ENCODE results near the gene PTP4A2.
A peak's percentile ranks its signal among the peaks of the same experiment; 100 is the strongest.
"Not testable (repeated sequence)": the region's sequence is repeated elsewhere in the genome, so short reads cannot be mapped to it uniquely, and the experiment has no call there.

Gene PTP4A2

DNA sequence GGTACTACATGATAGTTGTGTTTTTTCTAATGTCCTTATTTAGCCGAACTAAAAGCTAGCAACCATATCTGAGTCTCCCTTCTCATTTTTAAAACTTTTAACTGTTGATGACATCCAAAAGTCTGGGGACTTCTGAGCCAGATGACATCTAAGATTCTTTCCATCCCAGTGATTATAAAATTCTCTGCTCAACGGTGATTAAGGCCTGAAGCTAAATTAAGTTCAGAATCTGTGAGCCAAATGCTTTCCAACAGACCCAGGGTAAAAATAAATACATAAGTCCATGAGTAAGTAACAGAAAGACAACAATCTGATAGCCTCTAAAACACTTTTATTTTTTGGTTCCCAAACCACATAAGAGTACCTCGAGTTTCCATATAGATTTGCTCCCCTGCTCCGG lies 13.1 kb upstream of the PTP4A2 start:
- no peak for DNase-seq (ENCODE audit: low read depth in 2 of 2)

DNA sequence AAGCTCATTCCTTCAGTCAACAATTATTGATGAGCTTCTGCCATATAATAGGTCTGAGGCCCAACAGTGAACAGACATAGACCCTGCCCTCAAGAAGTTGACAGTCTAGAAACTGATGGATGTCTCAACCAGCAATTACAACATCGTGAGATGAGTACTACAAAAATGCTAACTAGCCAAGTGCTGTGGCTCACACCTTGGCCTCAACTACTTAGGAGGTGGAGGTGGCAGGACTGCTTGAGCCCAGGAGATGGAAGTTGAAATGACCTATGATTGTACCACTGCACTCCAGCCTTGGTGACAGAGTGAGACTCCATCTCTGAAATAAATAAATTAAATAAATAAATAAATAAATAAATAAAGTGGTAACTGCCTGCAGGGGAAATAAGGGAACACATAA lies 11.7 kb upstream of the PTP4A2 start:
- no peak for DNase-seq (ENCODE audit: low read depth in 2 of 2)

DNA sequence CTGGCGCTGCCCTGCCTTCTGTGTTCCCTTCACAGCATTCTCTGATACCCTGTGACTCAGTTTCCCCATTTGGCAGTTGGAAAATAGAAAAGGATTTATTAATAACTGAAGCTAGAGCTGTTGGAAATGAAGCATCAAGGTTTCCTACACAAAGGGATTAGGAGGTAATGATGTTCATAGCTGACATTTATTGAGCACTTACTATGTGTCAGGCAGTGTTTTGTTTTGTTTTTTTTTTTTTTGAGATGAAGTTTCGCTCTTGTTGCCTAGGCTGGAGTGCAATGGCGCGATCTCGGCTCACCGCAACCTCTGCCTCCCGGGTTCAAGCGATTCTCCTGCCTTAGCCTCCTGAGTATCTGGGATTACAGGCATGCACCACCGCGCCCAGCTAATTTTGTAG lies 7.5 kb upstream of the PTP4A2 start:
- DNase-seq (ENCODE audit: low read depth in 2 of 2) = not testable (repeated sequence)

DNA sequence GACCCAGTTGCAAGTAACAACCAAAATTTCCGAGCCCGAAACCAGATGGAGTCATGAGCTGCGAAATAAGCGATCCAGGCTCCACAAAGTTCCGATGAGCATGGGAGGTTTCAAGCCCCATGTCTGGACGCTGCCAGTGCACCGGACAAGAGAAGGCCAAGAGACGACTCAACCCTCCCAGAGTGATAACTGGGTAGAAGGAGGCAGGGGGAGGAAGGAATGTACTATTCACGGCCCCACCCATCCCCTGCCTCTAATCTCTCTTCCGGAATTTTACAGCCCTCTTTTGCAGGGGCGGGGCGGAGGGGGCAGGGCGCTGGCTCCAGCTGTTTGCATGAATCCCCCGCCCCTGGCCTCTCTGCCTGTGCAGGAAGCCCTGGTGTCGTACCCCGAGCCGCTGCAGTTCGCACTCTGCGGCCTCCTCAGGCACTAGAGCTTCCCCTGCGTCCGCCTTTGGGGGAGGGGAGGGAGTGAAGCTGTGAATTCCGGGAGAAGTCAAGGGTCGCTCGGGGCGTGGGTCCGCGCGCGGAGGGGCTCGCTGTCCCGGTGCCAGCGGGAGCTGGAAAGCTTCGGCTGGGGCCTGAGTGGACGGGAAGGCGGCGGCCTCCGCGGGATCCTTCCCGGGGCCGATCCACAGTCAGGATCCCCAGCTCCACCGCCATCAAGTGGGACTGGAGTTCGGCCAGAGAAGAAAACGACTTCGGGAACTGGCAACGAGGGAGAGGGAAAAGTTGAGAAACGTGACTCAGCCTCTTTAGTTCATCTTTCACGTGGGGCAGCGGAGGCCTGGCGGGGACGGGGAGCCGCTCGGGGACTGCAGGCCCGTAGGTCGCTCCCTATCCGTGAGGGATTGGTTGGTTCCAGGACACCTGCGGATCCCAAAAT lies 6.3 kb upstream of the PTP4A2 start:
- DNase-seq (ENCODE audit: low read depth in 2 of 2) = peak; percentile 54 to 66

DNA sequence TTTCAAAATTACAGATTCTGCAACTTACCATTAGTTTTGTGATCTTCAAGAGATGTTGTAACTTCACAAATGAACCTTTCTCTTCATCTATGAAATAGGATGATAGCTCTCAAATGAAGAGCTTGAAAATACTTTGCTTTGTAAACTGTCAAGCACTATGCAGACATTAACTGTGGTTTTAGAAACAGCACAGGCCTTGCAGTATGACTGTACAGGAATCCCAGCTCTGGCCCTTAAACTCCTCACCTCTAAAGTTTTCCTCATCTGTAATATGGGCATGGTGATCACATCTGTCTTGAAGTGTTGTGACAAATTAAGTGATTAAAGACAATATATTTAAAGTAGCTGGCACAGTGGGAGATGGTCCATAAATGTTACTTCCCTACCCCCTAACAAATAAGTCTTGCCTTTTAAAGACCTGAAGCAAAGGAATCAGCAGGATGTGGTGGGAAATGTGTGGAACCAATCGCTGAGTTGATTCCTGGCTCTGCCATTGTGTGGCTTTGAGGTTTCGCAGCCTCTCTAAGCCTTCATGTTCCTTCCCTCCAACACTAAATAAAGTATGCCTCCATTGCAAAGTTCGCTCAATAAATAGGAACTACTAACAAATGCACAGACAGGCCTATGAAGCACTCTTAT lies 5.5 kb upstream of the PTP4A2 start:
- DNase-seq (ENCODE audit: low read depth in 2 of 2) = no peak

DNA sequence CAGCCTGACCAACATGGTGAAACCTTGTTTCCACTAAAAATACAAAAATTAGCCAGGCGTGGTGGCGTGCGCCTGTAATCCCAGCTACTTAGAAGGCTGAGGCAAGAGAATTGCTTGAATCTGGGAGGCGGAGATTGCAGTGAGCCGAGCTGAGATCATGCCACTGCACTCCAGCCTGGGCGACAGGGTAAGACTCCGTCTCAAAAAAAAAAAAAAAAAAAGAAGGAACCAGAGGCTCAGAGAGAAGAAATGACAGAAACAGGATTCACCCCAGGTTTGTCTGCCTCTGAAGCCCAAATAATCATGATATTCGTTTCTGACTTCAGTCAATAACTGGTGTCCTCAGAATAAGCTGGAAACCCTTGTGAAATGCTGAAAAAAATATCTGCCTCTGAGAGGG lies 3.9 kb upstream of the PTP4A2 start:
- DNase-seq (ENCODE audit: low read depth in 2 of 2) = not testable (repeated sequence)

DNA sequence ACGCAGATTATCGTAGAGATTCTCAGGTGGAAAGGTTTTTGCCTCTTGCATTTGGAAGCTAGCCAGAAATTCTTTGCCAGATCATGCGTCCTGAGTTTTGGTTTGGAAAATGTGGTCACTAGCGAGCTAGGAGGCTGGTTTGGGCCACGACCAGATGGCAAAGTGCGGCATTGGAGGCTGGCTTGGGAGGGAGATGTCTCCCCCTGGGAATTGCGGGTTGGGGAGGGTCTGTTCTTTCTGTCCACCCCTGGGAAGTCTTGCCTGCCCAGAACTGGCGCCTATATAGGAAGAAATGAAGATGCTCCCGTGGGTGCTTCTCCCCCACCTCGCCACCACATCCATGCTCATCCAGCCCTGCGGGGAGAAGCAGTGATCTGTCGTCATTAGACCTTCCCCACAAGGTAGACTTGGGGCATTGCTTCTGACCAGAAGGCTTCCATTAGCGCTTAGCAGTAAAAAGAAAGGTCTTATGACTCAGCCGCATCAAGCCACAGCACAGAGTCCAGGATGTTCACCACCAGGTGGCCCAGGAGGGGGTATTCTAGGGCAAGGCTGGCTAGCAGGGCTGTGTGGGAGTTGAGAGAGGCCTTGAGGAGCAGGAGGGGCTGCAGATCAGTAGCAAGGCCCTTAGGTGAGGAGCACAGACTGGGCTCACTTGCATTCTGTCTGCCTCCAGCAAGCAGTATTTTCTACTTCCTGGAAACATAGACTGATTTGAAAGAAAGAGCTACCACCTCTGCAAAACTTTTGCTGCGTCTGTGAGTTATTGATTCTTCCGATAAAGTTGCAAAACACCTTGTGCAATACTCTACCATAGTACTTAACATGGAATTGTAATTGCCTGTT lies 1.5 kb upstream of the PTP4A2 start:
- peak; percentile 55 to 65 for DNase-seq (ENCODE audit: low read depth in 2 of 2)

DNA sequence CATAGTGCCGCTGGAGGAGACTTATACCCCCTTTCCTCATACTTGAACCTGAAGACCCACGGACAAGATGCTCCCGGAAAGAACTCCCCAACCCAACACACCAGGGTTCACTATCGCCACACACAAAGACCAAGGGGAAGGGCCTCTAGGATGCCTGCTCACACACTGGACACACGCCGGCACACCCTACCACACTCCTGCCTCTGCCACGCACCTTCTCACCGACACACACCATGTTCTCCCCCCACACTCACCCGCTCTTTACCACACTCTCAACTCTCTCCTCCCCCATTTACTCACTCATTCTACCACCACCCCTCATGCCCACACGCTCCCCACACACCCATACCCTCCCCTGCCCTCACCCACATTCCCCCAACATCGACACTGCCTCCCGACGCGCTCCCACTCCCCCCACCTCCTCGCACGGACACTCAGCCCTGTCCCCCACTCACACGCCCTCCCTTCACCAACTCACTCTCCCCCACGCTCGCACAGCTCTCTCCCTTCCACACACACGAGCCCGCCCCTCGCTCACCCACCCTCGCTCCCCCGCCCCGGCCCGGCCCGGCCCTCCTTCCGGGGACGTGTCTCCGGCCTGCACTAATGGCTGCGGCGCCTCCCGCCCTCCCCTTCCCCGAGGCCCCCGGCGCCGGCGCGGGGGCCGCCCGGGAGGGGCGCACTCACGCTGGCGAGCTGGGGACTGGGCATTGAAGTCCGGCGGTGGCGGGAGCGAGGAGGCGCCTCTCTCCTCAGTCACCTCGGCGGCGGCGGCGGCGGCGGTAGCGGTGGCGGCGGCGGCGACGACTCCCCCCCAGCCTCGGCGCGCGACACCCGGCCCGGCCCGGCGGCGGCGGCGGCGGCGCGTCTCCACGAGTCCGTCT lies 626 bp downstream of the PTP4A2 start:
- peak; percentile 56 to 62 for DNase-seq (ENCODE audit: low read depth in 2 of 2)

DNA sequence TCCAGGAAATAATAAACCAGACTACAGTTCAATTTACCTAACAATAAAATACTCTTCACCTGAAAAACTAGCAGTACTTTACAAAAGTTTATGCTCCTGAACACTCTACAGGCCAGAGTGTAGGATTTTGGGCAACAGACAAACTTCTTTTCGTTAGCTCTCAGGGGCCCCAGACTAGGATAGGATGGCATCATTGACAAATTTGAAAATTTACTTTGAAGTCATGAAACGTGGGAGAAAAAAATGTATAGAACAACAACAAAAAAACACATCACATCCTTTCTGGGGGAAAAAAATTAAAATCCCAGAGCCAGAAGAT lies 1.2 kb downstream of the PTP4A2 start:
- DNase-seq (ENCODE audit: low read depth in 2 of 2) = no peak

DNA sequence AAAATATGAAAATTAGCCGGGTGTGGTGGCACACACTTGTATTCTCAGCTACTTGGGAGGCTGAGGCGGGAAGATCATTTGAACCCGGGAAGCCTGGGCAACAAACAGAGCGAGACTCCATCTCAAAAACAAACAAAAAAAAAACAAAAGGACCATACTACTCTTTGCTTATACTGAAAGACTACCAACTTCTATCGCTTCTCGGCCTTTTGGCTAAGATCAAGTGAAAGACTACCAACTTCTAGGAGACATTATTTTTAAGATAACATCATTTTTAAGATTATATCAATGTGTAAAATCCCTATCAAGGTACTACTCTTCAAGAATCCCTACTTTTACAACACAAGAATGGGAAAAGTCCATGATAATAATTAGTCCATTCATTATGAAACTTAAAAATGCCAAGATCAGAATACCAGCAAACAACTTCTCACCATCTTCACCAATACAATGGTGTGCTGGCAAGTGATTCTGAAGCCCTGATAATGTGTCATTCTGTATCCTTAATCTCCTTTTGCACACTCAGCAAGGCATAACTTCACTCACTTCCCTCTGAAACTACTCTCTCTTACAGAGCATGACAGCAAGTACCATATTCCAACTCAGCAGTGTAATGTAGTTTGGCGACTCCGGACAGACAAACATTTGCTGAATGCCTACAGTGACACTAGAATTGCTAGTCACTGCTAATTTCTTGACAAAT lies 1.7 kb downstream of the PTP4A2 start:
- DNase-seq (ENCODE audit: low read depth in 2 of 2) = no peak

DNA sequence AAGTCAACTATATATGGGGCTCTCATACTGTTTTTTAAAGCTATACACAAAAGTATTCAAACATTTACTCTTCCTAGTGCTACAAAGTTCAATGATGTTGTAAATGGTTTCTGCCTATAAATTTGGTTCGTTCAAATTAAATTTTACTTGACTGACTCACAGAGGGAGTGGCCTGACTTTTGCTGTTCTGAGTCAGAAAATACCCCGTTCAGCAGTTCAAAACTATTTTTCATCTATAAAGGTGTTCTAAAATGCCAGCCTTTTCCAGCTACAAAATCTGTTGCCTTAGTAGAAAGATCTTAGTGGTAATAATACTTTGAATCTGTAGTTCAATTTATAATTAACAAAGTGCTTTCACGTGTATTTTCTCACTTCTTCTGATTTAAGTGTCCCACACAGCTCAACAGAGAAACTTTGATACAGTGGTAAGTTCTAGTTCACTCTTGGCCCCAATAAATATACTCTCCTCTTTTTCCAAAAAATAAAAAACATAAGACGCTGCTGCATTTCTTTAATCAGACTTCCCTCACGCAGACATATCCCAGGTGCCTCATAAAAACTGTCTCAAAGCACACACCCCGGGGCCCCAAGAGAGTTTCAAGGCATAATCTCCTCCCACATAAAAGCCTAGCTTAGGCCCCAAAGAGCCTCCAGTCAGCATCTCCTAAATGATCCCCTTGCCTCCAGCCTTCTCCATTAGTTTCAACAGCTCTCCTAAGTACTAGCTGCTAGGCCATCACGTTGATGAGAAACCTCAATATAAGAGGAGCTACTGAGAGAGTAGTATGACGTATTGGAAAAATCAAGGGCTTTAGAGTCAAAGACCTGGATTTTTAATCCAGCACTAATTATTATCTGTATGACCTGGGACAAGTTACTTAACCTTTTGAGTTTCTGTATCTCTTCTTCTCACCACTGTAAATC lies 3.2 kb downstream of the PTP4A2 start:
- no peak for DNase-seq (ENCODE audit: low read depth in 2 of 2)

DNA sequence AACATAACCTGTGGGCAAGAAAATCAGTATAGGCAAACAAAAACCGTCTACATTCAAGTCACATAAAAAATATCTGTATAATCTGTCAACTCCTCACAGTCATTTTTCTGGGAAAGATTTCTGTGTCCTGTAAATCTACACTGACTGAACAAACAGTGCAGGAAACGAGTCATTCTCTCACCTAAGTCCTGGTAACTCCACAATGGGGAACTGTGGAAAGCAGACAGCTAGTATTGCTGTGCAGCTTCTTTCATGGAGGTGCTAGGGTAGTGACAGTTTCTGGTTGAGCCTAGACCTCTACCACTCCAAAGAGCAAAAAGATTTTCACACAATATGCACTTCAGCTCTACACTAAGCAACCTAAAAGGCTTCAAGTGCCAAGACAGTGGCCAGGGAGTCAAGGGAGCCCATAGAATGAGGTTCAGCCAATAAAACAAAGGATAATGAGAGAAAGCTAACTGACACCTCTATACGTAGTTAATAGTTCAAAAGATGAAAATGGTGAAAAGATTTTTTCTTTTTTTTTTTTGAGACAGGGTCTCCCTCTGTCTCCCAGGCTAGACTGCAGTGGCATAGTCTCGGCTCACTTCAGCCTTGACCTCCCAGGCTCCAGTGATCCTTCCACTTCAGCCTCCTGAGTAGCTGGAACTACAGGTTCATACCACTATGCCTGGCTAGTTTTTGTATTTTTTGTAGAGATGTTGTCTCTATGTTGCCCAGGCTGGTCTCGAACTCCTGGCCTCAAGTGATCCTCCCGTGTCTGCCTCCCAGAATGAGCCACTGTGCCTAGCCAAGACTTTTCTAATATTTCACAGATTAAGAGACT lies 5.5 kb downstream of the PTP4A2 start:
- no peak for DNase-seq (ENCODE audit: low read depth in 2 of 2)

DNA sequence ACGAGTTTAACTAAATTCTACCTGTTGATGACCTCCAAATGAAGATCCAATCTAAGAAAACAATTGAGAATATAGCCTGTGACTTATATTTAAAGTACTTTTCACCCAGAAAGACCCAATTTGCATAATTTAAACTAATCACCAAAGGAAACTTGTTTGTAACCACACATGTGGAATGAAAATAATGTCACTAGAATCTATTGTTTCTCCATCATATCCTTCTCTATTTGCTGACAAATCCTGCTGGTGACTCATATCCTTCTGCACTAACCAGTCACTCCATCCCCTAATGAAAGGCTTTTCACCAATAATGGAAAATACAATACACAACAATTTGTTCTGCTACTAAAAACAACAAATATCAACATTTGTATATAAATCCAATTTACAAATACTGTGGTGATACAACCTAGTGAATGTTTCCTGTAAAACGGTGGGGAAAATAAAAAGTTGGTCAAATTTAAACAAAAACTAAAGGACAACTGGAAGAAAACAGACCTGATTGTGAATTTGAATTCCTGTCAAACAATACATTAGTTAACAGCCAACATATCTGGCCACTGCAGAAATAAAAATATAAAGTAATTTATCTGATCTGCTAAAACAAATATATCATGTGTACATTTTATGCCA lies 6.5 kb downstream of the PTP4A2 start:
- no peak for DNase-seq (ENCODE audit: low read depth in 2 of 2)

DNA sequence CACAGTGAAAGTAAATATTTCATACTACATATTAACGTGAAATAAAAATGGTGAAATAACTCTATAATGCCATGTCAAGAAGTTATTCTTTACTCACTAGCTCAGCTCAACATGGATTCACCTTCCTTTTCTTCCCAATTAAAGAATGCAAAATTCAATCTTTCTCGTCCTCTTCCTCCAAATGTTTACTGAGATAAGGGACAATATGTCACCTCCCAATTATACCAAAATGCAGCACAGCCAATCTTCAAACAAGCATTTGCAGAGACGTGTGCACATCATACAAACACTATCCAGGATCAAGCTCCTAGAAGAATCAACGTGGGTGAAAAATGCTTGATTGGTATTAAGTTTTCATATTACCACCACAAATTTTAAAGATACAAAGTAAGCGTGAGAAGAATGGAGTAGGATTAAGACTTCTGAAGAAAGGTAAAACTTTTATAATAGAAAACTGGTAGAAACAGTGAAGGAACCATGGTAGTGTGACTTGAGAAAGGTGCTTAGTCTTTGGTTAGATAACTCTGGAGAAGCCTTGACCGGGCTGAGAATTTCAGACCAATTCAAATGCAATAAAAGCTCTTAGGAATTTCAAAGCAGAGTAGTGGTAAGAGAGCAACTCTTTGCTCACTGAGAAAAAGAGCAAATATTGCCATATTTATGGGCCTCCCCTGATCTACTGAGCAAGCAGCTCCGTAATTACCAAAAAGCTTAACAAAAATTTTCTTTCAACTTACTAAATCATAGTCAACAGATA lies 7.2 kb downstream of the PTP4A2 start:
- DNase-seq (ENCODE audit: low read depth in 2 of 2) = no peak

DNA sequence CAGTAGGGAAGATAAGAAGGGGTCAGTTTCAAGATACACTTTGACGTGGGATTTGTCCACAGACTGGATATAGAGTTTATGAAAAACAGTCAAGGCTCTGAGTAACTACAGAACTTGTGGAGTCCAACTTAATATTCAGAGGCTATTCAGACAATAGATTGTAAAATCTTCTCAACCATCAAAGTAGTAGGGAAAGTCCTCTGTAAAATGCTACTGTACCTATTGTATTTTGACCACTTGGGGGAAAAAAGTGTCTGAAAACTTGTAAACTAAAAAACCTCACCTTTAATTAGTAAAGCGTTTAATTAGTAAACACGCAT lies 10.5 kb downstream of the PTP4A2 start:
- no peak for DNase-seq (ENCODE audit: low read depth in 2 of 2)

DNA sequence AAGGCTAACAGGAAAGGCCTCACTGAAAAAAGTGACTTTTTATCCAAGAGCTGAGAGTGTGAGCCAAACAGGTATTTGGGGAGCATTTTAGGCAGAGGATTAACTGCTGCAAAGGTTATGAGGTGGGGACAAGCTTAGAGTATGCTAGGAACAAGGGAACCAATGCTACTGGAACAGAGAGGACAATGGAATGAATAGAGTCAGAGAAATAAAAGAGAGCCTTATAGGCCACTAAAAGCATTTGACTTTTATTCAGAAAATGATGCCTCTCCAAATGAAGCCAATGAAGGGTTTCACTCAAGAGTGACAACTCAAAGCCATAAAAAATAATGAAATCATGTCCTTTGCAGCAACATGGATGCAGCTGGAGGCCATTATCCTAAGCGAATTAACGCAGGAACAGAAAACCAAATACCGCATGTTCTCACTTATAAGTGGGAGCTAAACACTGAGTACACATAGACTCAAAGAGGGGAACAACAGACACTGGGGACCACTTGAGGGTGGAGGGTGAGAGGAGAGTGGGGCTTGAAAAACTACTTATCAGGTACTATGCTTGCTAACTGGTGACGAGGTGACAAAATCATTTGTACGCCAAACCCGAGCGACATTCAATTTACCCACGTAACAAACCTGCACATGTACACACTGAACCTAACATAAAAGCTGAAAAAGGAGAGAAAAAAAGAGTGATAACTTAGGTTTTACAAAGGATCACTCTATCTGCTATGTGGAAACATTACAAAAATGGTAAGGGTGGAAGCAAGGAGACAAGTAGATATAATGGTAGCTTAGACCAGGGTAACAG lies 11.1 kb downstream of the PTP4A2 start:
- no peak for DNase-seq (ENCODE audit: low read depth in 2 of 2)

DNA sequence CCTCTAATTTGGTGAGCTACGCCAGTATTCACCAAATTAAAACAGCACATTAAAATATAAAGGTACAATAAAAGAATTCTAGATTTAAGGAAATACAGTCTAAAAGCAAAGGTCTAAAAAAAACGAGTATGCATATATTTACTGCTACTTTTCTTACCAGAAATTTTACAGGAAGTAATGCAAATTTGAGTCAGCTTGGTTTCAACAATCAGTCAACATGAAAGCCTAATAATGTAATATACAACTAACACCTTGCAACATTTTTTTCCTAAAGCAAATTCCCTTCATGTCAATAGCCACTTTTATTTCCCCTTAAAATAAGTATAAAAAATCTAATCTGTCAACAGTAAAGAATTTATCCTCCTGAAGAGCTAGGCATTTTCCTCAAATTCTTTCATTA lies 11.9 kb downstream of the PTP4A2 start:
- DNase-seq (ENCODE audit: low read depth in 2 of 2) = no peak
